ENCODE data around the gene TYRP1.

TYRP1 gene

GRCh38 chr9:12697719-12698118 is 4.5 kb downstream of the TYRP1 start:
- DNase-seq (ENCODE audit: low spot score): no peak

- DNase-seq (ENCODE audit: low spot score): peak; percentile 30
Observed at GRCh38 chr9:12698266-12698665, 5.1 kb downstream of the TYRP1 start.

GRCh38 chr9:12698986-12699385 is 5.8 kb downstream of the TYRP1 start:
- no peak for DNase-seq (ENCODE audit: low spot score)

GRCh38 chr9:12699529-12699928 is 6.3 kb downstream of the TYRP1 start:
- peak; percentile 19 for DNase-seq (ENCODE audit: low spot score)

GRCh38 chr9:12701126-12701525 is 7.9 kb downstream of the TYRP1 start:
- DNase-seq (ENCODE audit: low spot score): no peak

- DNase-seq (ENCODE audit: low spot score): peak; percentile 62
Observed at GRCh38 chr9:12702160-12702758, 9.1 kb downstream of the TYRP1 start.

- no peak for DNase-seq (ENCODE audit: low spot score)
Observed at GRCh38 chr9:12703996-12704395, 10.8 kb downstream of the TYRP1 start.

- no peak for DNase-seq (ENCODE audit: low spot score)
Observed at GRCh38 chr9:12705738-12706391, 12.7 kb downstream of the TYRP1 start.

GRCh38 chr9:12708562-12709298 is 15.5 kb downstream of the TYRP1 start:
- DNase-seq (ENCODE audit: low spot score): no peak

GRCh38 chr9:12712532-12712931 is 19.3 kb downstream of the TYRP1 start:
- no peak for DNase-seq (ENCODE audit: low spot score)

GRCh38 chr9:12715268-12715667 is 22.1 kb downstream of the TYRP1 start:
- no peak for DNase-seq (ENCODE audit: low spot score)

- no peak for DNase-seq (ENCODE audit: low spot score)
Observed at GRCh38 chr9:12716823-12717600, 23.8 kb downstream of the TYRP1 start.

- no peak for DNase-seq (ENCODE audit: low spot score)
Observed at GRCh38 chr9:12717907-12718306, 24.7 kb downstream of the TYRP1 start.

- peak; percentile 57 for DNase-seq (ENCODE audit: low spot score)
Observed at GRCh38 chr9:12718482-12719026, 25.4 kb downstream of the TYRP1 start.

GRCh38 chr9:12719431-12719830 is 26.2 kb downstream of the TYRP1 start:
- DNase-seq (ENCODE audit: low spot score): peak; percentile 38

GRCh38 chr9:12720551-12720950 is 27.4 kb downstream of the TYRP1 start:
- DNase-seq (ENCODE audit: low spot score): no peak

- no peak for DNase-seq (ENCODE audit: low spot score)
Observed at GRCh38 chr9:12722131-12722530, 28.9 kb downstream of the TYRP1 start.

- peak; percentile 6 for DNase-seq (ENCODE audit: low spot score)
Observed at GRCh38 chr9:12723409-12724028, 30.3 kb downstream of the TYRP1 start.

- DNase-seq (ENCODE audit: low spot score): no peak
Observed at GRCh38 chr9:12726795-12727194, 33.6 kb downstream of the TYRP1 start.

- no peak for DNase-seq (ENCODE audit: low spot score)
Observed at GRCh38 chr9:12730198-12730597, 37.0 kb downstream of the TYRP1 start.

- no peak for DNase-seq (ENCODE audit: low spot score)
Observed at GRCh38 chr9:12730927-12731326, 37.7 kb downstream of the TYRP1 start.

GRCh38 chr9:12732971-12733370 is 39.8 kb downstream of the TYRP1 start:
- no peak for DNase-seq (ENCODE audit: low spot score)

All from AG08395 (cell line).